H9 (cell line): ENCODE data around the gene NPLOC4. TPM values are rescaled to one million over a fixed set of nuclear protein-coding genes. Genes with fewer than 3 reads are reported as not detected.

Source experiments
- DNase-seq: peaks from one replicate; pipeline ENCODE4 v3.0.0-alpha.2; 2017
- H2AFZ ChIP-seq: one replicate; pipeline ENCODE4 v1.6.1; 2013; ENCODE audit warnings: mild to moderate bottlenecking, low read length, control low read depth, moderate library complexity
- H2AK5ac ChIP-seq: 2 replicates; pipeline ENCODE4 v1.6.1; 2013; ENCODE audit warnings: low read length, control low read depth, mixed read lengths; ENCODE audit not compliant: insufficient read length
- H2BK120ac ChIP-seq: one replicate; pipeline ENCODE4 v1.6.1; 2013; ENCODE audit warnings: low read depth, mild to moderate bottlenecking, low read length, control low read depth, inconsistent platforms; ENCODE audit not compliant: poor library complexity, severe bottlenecking
- H2BK12ac ChIP-seq: 2 replicates; pipeline ENCODE4 v1.6.1; 2013; ENCODE audit warnings: low read length, control low read depth, mixed read lengths, low read depth; ENCODE audit not compliant: insufficient read length
- H2BK15ac ChIP-seq: 2 replicates; pipeline ENCODE4 v1.6.1; 2013; ENCODE audit warnings: low read depth, low read length, control low read depth
- H2BK20ac ChIP-seq: one replicate; pipeline ENCODE4 v1.6.1; 2013; ENCODE audit warnings: low read depth, mild to moderate bottlenecking, low read length, control low read depth, inconsistent platforms; ENCODE audit not compliant: poor library complexity, severe bottlenecking
- H2BK5ac ChIP-seq: 2 replicates; pipeline ENCODE4 v1.6.1; 2013; ENCODE audit warnings: low read length, control low read depth, mixed read lengths; ENCODE audit not compliant: insufficient read length
- H3K14ac ChIP-seq: 2 replicates; pipeline ENCODE4 v1.6.1; 2013; ENCODE audit warnings: low read length, control low read depth; ENCODE audit not compliant: insufficient read depth
- H3K18ac ChIP-seq: 2 replicates; pipeline ENCODE4 v1.6.1; 2013; ENCODE audit warnings: low read depth, mild to moderate bottlenecking, mixed read lengths, low read length, control low read depth; ENCODE audit not compliant: insufficient read length
- H3K23ac ChIP-seq: 2 replicates; pipeline ENCODE4 v1.6.1; 2013; ENCODE audit warnings: low read length, control low read depth, mixed read lengths, low read depth; ENCODE audit not compliant: insufficient read length
- H3K23me2 ChIP-seq: 2 replicates; pipeline ENCODE4 v1.6.1; 2013; ENCODE audit warnings: low read depth, mild to moderate bottlenecking, mixed read lengths, low read length, control low read depth; ENCODE audit not compliant: insufficient read length, poor library complexity, severe bottlenecking
- H3K27ac ChIP-seq: 2 replicates; pipeline ENCODE4 v1.5.1; 2013; ENCODE audit warnings: low read length, control low read depth, mixed read lengths, low read depth; ENCODE audit not compliant: insufficient read length
- H3K27me3 ChIP-seq: 2 replicates; pipeline ENCODE4 v1.6.1; 2013; ENCODE audit warnings: low read length, control low read depth, inconsistent platforms; ENCODE audit not compliant: insufficient read depth
- H3K4ac ChIP-seq: 2 replicates; pipeline ENCODE4 v1.6.1; 2013; ENCODE audit warnings: low read depth, mild to moderate bottlenecking, control low read depth, inconsistent platforms, low read length, moderate library complexity
- H3K4me1 ChIP-seq: 2 replicates; pipeline ENCODE4 v1.6.1; 2013; ENCODE audit warnings: low read length, control low read depth, inconsistent platforms; ENCODE audit not compliant: insufficient read depth
- H3K4me2 ChIP-seq: 2 replicates; pipeline ENCODE4 v1.6.1; 2013; ENCODE audit warnings: low read length, control low read depth, mixed read lengths; ENCODE audit not compliant: insufficient read length, insufficient read depth
- H3K56ac ChIP-seq: 2 replicates; pipeline ENCODE4 v1.6.1; 2013; ENCODE audit warnings: low read depth, mild to moderate bottlenecking, mixed read lengths, low read length, control low read depth; ENCODE audit not compliant: insufficient read length
- H3K79me1 ChIP-seq: 2 replicates; pipeline ENCODE4 v1.6.1; 2013; ENCODE audit warnings: low read depth, mild to moderate bottlenecking, moderate library complexity, low read length, control low read depth, inconsistent platforms; ENCODE audit not compliant: insufficient read depth, poor library complexity, severe bottlenecking
- H3K79me2 ChIP-seq: 2 replicates; pipeline ENCODE4 v1.6.1; 2013; ENCODE audit warnings: low read length, control low read depth, inconsistent platforms; ENCODE audit not compliant: insufficient read depth
- H3K9ac ChIP-seq: 2 replicates; pipeline ENCODE4 v1.6.1; 2013; ENCODE audit warnings: low read length, control low read depth, mixed read lengths; ENCODE audit not compliant: insufficient read length; ENCODE audit errors: extremely low read depth
- H3K9me3 ChIP-seq: one replicate; pipeline ENCODE4 v1.6.1; 2013; ENCODE audit warnings: low read depth, low read length, inconsistent platforms; ENCODE audit not compliant: control insufficient read depth
- H3T11ph ChIP-seq: one replicate; pipeline ENCODE4 v1.6.1; 2013; ENCODE audit warnings: mild to moderate bottlenecking, low read length, control low read depth, inconsistent platforms
- H4K20me1 ChIP-seq: one replicate; pipeline ENCODE4 v1.6.1; 2013; ENCODE audit not compliant: control insufficient read depth, insufficient read length, insufficient read depth
- H4K5ac ChIP-seq: 2 replicates; pipeline ENCODE4 v1.6.1; 2013; ENCODE audit warnings: low read depth, mild to moderate bottlenecking, mixed read lengths, low read length, control low read depth; ENCODE audit not compliant: insufficient read length
- H4K8ac ChIP-seq: replicated peaks from 2 replicates; pipeline ENCODE4 v1.6.1; 2013; ENCODE audit warnings: low read length, control low read depth, mixed read lengths, low read depth; ENCODE audit not compliant: insufficient read length
- H4K91ac ChIP-seq: 2 replicates; pipeline ENCODE4 v1.6.1; 2013; ENCODE audit warnings: low read depth, mild to moderate bottlenecking, moderate library complexity, mixed read lengths, low read length, control low read depth; ENCODE audit not compliant: insufficient read length
- H3K27ac Mint-ChIP-seq, 3 experiments: 2 replicates in 2 of 3; 3 replicates in 1 of 3; pipeline ENCODE4 v1.8.0; 2020 to 2021; ENCODE audit warnings: mixed read lengths in 3 of 3, mild to moderate bottlenecking in 1 of 3, moderate library complexity in 1 of 3
- H3K27me3 Mint-ChIP-seq: 2 replicates; pipeline ENCODE4 v1.8.0; 2021; ENCODE audit warnings: low read depth, mild to moderate bottlenecking, moderate library complexity, mixed read lengths
- H3K36me3 Mint-ChIP-seq, 3 experiments: 2 replicates in 2 of 3; 3 replicates in 1 of 3; pipeline ENCODE4 v1.8.0; 2020 to 2021; ENCODE audit warnings: low read depth in 3 of 3, mixed read lengths in 3 of 3; ENCODE audit not compliant: insufficient read depth in 1 of 3
- H3K4me1 Mint-ChIP-seq, 2 experiments: 2 replicates each; pipeline ENCODE4 v1.8.0; 2020; ENCODE audit warnings: mixed read lengths in 2 of 2
- H3K4me3 Mint-ChIP-seq, 2 experiments: 2 replicates in 1 of 2; 3 replicates in 1 of 2; pipeline ENCODE4 v1.8.0; 2020 to 2021; ENCODE audit warnings: mild to moderate bottlenecking in 2 of 2, mixed read lengths in 2 of 2, moderate library complexity in 1 of 2
- H3K9me3 Mint-ChIP-seq, 2 experiments: 2 replicates in 1 of 2; 3 replicates in 1 of 2; pipeline ENCODE4 v1.8.0; 2020; ENCODE audit warnings: mild to moderate bottlenecking in 2 of 2, mixed read lengths in 2 of 2, moderate library complexity in 1 of 2
- CTCF ChIP-seq: fragments of 200-600 bp; sonication (generic); conservative IDR thresholded peaks from 3 replicates; pipeline ENCODE4 v1.8.0; 2021; ENCODE audit warnings: antibody characterized with exemption, mild to moderate bottlenecking
- WGBS: extraction: QIAGEN DNeasy Blood & Tissue Kit; methylation state at CpG from one replicate; pipeline ENCODE4 v1.1.7; 2013; ENCODE audit warnings: missing lambda C conversion rate, low lambda C conversion rate, mixed read lengths; ENCODE audit not compliant: insufficient read length; ENCODE audit errors: extremely low coverage; 5-methylcytosine and 5-hydroxymethylcytosine counted together
- total RNA-seq: library from RNA; stranded (reverse); gene quantifications from 2 replicates; pipeline ENCODE4 v1.2.1, GENCODE V29; 2021

The NPLOC4 gene
- total RNA-seq, 1 experiment from 2014 or later: 103 TPM

DNA sequence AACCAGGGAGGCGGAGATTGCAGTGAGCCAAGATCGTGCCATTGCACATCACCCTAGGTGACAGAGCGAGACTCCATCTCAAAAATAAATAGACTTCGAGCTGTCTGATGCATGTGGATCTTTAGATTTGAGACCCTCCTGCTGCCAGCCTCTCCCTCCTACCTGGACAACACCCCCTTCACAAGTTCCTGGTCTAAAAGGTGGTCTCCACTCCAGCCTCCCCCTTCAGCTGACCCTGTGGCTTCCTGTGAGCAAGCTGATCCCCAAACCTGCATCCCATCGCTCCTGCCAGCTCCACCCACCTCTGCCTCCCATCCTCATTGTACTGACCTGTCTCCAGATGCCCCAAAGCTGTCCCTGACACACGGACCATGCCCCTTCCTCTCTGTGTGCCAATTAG is 57.6 kb downstream of the NPLOC4 start:
- Histone ChIP-seq H3K23ac (no peak overlapping the region), H2BK12ac (no peak overlapping the region), H3K9me3 (no peaks in the 10 kb centered on the region), H4K8ac (no peak overlapping the region), H3K27me3 (no peaks in the 10 kb centered on the region), H2BK5ac (no peak overlapping the region), H2AK5ac (no peak overlapping the region), H3K23me2 (no peaks in the 10 kb centered on the region), H3K4me2 (no peak overlapping the region), H4K5ac (no peak overlapping the region), H2AFZ (no peak overlapping the region), H3K14ac (no peak overlapping the region), H3T11ph (no peak overlapping the region), H2BK20ac (no peak overlapping the region), H4K20me1 (peaks cover 2% of the 10 kb centered on the region), H3K27ac (no peak overlapping the region), H4K91ac (no peak overlapping the region), H2BK15ac (no peak overlapping the region), H3K56ac (no peak overlapping the region), H3K4ac (no peak overlapping the region), H3K9ac (no peak overlapping the region), H2BK120ac (no peak overlapping the region), H3K79me1 (no peaks in the 10 kb centered on the region), H3K79me2 (no peaks in the 10 kb centered on the region), H3K4me1 (no peaks in the 10 kb centered on the region), H3K18ac (no peak overlapping the region)
- peak; percentile 24 for DNase-seq
- peak overlapping the region in 2 of 3 experiments; percentile 46 to 81; a peak in 4 of 7 replicates for H3K27ac Mint-ChIP-seq
- H3K4me3 Mint-ChIP-seq: no peak overlapping the region
- no peak for TF ChIP-seq CTCF
- H3K36me3 Mint-ChIP-seq: peaks cover 22 to 82% (median 76%) of the 10 kb centered on the region in 3 experiments
- no CpG with 5 or more reads among the region's 6 CpGs for whole genome bisulfite sequencing
- no peaks in the 10 kb centered on the region for H3K4me1 Mint-ChIP-seq
- H3K9me3 Mint-ChIP-seq: no peaks in the 10 kb centered on the region
- H3K27me3 Mint-ChIP-seq: peaks cover 3% of the 10 kb centered on the region
